Measurements from ENCODE around the gene RPS18. TPM values are rescaled to one million over a fixed set of nuclear protein-coding genes. Genes with fewer than 3 reads are reported as not detected.
A peak's percentile ranks its signal among the peaks of the same experiment; 100 is the strongest.
"Not testable (repeated sequence)": the region's sequence is repeated elsewhere in the genome, so short reads cannot be mapped to it uniquely, and the experiment has no call there.

The RPS18 gene
- total RNA-seq: 1,000 to 10,000 TPM; 1,163 to 1,178 TPM

DNA sequence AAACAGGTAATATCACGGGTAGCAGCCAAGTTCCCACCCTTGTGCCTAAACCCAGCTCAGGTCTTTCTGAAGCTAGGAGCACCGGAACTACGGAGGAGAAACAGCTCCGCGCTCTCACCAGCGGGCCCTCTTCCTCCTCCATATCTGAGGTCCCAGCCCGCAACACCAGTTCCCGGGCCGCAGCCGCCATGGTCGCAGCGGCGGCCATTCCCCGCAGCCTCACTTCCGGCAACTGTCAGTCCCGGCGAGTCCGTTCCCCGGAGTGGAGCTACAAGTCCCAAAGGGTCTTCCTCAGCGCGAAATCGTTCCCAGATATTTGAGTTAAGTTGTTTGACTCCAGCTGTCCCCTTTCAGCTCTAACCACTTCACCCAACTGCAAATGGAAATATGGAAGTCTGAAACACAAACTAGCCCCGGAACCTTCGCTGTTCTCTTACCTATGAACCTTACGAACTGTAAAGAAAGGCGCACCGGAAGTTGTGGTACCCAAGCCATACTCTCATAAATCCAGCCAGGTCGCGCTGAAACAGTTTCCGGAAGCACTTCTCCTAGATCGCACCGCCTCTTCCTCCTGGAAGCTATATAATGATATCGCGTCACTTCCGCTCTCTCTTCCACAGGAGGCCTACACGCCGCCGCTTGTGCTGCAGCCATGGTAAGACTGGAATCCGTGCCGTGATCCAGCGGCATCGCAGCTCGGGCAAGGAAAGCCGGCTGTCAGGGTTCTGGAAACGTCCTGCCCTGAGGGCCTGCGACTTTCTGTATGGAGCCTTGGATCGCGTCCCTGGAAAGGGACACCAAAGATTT, at the start of gene RPS18, which contains the start of gene VPS52:
TSS of gene RPS18 (plus strand) at position 608 of the 807 bp plus-strand sequence. CDS start at position 653, 45 bp downstream.
TSS of gene VPS52 (minus strand) at position 409 of the 807 bp plus-strand sequence. CDS start at position 208, 201 bp downstream.
- ATAC-seq (ENCODE audit: insufficient number of reproducible peaks, low FRiP score, low read depth) (peak; percentile 85), DNase-seq (ENCODE audit: low spot score) (peak; percentile 92)
- no peaks in the 10 kb centered on the region for H3K27me3 ChIP-seq (replicated peaks; ENCODE audit: insufficient read depth)
- peaks cover 28% of the 10 kb centered on the region for H3K36me3 ChIP-seq
- peaks cover 27 to 51% of the 10 kb centered on the region in 2 donors for H3K4me1 ChIP-seq (ENCODE audit: control insufficient read depth in 1 of 2, low read depth in 2 of 2)
- H3K9me3 ChIP-seq: no peaks in the 10 kb centered on the region
- peak within 1 kb of the TSS; percentile 89 for H3K4me3 ChIP-seq
- H3K27ac ChIP-seq: peak within 1 kb of the TSS; percentile 94 to 96
- TF ChIP-seq, protein P1, sequence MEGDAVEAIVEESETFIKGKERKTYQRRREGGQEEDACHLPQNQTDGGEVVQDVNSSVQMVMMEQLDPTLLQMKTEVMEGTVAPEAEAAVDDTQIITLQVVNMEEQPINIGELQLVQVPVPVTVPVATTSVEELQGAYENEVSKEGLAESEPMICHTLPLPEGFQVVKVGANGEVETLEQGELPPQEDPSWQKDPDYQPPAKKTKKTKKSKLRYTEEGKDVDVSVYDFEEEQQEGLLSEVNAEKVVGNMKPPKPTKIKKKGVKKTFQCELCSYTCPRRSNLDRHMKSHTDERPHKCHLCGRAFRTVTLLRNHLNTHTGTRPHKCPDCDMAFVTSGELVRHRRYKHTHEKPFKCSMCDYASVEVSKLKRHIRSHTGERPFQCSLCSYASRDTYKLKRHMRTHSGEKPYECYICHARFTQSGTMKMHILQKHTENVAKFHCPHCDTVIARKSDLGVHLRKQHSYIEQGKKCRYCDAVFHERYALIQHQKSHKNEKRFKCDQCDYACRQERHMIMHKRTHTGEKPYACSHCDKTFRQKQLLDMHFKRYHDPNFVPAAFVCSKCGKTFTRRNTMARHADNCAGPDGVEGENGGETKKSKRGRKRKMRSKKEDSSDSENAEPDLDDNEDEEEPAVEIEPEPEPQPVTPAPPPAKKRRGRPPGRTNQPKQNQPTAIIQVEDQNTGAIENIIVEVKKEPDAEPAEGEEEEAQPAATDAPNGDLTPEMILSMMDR (IDR thresholded peaks at IDR 0.05): no peak

DNA sequence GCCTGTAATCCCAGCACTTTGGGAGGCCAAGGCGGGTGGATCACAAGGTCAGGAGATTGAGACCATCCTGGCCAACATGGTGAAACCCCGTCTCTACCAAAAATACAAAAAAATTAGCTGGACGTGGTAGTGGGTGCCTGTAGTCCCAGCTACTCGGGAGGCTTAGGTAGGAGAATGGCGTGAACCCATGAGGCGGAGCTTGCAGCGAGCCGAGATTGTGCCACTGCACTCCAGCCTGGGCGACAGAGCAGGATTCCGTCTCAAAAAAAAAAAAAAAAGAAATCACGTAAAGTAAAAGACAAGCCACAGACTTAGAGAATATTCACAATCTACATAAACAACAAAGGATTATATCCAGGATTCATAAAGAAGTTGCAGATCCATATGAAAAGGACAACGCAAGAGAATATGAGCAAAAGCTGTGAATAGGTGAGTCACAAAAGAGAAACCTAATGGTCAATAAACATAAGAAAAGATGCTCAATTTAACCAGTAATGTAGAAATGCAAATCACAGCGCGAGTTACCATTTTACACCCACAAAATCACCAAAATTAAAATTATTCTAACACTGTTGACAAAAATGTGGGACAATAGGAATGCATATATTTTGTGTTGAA, 45.3 kb upstream of the RPS18 start:
- H3K36me3 ChIP-seq; H3K27ac ChIP-seq; ATAC-seq (ENCODE audit: insufficient number of reproducible peaks, low FRiP score, low read depth); H3K4me3 ChIP-seq; DNase-seq (ENCODE audit: low spot score); H3K9me3 ChIP-seq; H3K4me1 ChIP-seq (ENCODE audit: control insufficient read depth in 1 of 2, low read depth in 2 of 2); H3K27me3 ChIP-seq (replicated peaks; ENCODE audit: insufficient read depth): not testable (repeated sequence)

DNA sequence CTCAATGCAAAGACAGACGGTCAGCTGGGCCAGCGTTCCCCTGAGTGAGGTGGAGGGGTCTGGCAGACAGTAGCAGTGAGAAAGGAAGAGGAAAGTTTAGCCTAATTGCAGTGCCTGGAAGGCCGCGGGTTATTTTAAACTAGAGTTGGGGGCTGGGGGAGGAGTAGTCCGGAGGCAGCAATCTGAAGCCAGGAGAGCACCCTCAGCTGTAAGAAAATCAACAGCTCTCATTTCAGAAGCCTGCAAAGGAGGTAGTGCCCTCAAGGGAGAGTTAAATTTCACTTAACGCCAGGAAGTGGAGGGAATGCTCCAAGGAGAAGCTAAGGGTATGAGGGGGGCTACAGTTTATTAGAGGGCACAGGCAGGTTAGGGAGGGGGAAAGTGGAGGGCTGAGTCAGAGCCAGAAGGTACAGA, 36.6 kb upstream of the RPS18 start:
- no peaks in the 10 kb centered on the region for H3K9me3 ChIP-seq
- H3K4me3 ChIP-seq: no peak overlapping the region
- DNase-seq (ENCODE audit: low spot score) (no peak), ATAC-seq (ENCODE audit: insufficient number of reproducible peaks, low FRiP score, low read depth) (no peak)
- H3K27me3 ChIP-seq (replicated peaks; ENCODE audit: insufficient read depth): no peaks in the 10 kb centered on the region
- no peak overlapping the region for H3K27ac ChIP-seq
- no peaks in the 10 kb centered on the region for H3K36me3 ChIP-seq
- H3K4me1 ChIP-seq (ENCODE audit: control insufficient read depth in 1 of 2, low read depth in 2 of 2): no peaks in the 10 kb centered on the region
- TF ChIP-seq, protein P1 (IDR thresholded peaks at IDR 0.05): no peak

DNA sequence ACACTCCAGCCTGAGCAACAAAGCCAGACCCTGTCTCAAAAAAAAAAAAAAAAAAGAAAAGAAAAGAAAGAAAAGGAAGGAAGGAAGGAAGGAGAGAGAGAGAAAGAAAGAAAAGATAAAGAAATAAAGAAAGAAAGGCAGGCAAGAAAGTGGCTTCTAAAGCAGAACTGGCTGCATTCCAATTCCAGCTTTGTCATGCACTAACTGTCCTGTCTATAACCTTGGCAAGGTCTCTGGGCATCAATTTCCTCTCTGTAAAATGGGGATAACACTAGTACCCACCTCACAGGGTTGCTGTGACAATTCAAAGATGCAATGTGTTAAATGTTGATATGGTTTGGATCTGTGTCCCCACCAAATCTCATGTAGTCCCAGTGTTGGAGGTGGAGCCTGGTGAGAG, 35.5 kb upstream of the RPS18 start:
- TF ChIP-seq, protein P1 (IDR thresholded peaks at IDR 0.05): no peak
- ATAC-seq (ENCODE audit: insufficient number of reproducible peaks, low FRiP score, low read depth): no peak
- Histone ChIP-seq H3K4me1 (ENCODE audit: control insufficient read depth in 1 of 2, low read depth in 2 of 2) (no peaks in the 10 kb centered on the region), H3K36me3 (no peaks in the 10 kb centered on the region), H3K4me3 (no peak overlapping the region), H3K9me3 (no peaks in the 10 kb centered on the region), H3K27ac (no peak overlapping the region), H3K27me3 (replicated peaks; ENCODE audit: insufficient read depth) (no peaks in the 10 kb centered on the region)
- DNase-seq (ENCODE audit: low spot score): no peak

DNA sequence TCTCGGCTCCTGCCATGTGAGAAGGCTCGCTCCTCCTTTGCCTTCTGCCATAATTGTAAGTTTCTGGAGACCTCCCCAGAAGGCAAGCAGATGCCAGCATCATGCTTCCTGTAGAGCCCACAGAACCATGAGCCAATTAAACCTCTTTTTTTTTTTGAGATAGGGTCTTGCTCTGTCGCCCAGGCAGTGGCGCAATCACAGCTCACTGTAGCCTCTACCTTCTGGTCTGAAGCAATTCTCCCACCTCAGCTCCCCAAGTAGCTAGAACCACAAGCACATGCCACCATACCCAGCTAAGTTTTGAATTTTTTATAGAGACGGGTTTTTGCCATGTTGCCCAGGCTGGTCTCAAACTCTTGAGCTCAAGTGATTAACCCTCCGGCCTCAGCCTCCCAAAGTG, 35.0 kb upstream of the RPS18 start:
- DNase-seq (ENCODE audit: low spot score) (no peak), ATAC-seq (ENCODE audit: insufficient number of reproducible peaks, low FRiP score, low read depth) (no peak)
- H3K9me3 ChIP-seq: no peaks in the 10 kb centered on the region
- no peak overlapping the region for H3K4me3 ChIP-seq
- no peaks in the 10 kb centered on the region for H3K27me3 ChIP-seq (replicated peaks; ENCODE audit: insufficient read depth)
- TF ChIP-seq, protein P1 (IDR thresholded peaks at IDR 0.05): no peak
- H3K4me1 ChIP-seq (ENCODE audit: control insufficient read depth in 1 of 2, low read depth in 2 of 2): no peaks in the 10 kb centered on the region
- H3K27ac ChIP-seq: no peak overlapping the region
- H3K36me3 ChIP-seq: no peaks in the 10 kb centered on the region
